Stimulated activated CD8-positive, alpha-beta memory T cell treated with anti-CD3 and anti-CD28 coated beads, Interleukin-2, amount 100 ng/mL, for 48 hours (primary cell): Measurements from ENCODE around the gene PPP2R2B.

Experiments used
- DNase-seq, 2 donors: peaks; one replicate each; pipeline ENCODE4 v3.0.0-alpha.2; 2020; ENCODE audit warnings: low read depth in 2 of 2

The PPP2R2B gene

DNA sequence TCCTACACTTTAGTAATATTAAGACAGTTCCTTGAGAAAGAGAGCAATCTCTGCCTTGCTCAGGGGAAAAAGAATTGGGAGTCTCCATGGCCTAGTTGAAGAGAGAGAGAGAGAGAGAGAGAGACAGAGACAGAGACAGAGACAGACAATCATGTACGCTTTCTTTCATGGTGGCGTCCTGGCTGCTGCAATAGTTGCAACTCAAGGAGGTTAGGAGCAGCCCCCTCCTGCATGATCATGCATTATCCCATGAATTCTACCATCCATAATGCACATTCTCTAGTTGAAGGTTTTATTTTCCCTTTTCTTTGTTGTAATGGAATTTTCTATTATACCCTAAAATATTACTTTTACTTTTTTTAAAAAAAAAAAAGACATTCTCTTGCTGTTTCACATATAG lies 50.7 kb downstream of the PPP2R2B start:
- no peak for DNase-seq

DNA sequence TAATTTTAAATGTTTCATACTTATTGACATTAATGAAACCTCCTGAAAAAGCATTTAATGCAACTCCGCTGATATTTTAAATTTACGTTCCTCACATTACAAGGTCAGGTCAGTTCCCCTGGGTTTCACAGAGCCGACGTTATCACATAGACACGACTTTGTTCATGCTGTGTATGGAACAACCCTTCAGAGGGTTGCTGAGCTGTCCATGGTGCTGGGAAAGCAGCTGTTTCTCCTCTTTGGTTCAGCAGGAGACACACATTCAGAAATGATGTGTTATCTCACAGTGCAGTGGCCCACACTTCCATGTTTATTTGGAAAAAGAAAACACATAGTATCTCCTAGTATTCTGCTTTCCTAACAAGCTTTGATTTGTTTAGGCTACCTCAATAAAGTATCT lies 53.5 kb downstream of the PPP2R2B start:
- DNase-seq: no peak

DNA sequence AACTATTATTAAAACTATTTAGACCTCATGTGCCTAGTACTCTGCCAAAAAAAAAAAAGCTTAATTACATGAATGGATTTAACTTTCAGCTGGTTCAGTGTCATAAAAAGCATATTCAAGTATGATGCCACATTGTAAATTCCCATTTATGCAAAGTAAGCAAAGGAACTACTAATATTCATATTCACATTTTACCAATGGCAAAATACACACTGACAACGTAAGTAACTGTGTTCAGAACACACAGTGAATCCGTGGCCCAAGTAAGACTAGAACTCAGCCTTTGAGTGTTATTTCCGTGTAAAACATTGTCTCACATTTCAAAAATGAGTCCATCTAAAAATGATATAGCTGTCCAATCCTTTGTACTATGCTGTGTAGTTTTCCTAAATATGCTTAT lies 56.8 kb downstream of the PPP2R2B start:
- DNase-seq: no peak

DNA sequence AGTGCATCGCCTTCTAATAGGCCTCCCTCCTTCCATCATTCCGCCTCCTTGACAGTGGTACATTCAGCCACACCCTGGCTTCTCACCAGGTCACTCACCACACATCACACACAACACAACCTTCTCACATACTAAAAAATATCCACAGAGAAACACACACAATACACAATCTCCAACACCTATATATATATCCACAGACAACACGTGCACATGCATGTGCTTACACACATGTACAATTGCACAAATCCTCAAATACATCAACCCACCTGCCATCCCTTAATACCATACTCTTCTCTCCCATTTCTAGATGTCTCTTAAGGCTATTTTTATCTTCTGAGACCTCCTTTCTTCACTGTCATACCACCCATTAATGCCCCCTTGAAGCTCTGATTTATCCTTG lies 57.6 kb downstream of the PPP2R2B start:
- DNase-seq: no peak

DNA sequence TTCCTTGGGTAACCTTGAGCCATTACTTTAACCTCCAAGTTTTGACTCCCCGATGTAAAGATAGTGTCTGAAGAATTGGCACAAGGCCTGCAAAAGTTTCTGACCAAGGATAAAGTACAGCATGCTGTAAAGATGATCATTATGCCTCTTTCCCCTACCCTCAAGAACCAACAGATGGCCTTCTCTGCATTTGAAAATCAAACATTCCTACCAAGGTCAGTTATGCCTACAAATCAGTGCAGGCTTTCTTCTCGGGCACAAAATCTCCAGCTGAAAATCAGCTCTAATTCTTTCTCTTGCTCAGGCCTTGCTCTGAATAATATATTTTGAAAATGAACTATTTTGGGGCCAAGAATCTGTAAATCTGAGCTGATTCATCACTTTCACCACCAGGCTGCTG lies 59.7 kb downstream of the PPP2R2B start:
- no peak for DNase-seq

DNA sequence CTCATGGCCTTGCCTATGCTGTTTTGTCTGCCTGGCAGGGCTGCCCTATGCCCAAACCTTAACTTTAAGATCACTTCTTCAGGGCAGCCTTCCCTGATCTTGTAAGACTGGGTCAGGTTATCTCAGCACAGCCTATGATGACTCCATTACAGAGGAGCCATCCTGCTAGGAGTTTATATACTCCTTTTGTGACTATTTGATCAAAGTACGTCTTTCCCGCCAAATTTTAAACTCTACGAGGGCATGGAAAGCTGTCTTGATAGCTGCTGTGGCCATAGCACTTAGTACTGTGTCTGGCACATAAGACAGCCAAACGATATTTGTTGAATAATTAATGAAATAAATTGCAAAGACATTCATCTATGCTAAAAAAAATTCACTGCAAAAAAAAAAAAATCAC lies 60.6 kb downstream of the PPP2R2B start:
- DNase-seq: no peak

DNA sequence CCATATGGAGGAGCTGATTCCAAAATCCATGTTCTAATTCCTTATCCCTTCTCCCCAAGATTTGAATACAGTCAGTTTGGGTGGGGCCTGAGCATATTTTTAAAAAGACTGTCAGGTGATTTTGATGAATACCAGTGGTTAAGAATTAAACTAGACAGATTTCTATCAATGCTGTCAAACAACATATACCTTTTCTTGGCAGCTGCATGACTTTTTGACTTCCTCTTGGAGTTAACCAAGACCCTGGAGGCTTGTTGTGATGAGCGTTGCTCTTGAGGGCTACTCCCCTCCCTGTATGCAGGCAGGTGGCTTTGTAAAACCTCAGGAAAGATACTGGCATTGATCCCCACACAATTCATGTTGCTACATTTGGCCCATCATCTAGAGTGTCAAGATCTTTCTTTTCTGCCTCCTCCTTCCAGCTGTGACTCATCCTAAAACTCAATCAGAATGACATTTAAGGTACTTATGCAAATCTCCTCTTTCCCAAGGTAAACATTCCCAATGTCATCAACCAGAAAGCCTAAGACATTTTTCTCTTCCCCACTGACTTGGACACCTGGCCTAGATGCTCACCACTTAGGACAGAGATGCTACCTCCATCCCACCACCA lies 61.7 kb downstream of the PPP2R2B start:
- DNase-seq: no peak

DNA sequence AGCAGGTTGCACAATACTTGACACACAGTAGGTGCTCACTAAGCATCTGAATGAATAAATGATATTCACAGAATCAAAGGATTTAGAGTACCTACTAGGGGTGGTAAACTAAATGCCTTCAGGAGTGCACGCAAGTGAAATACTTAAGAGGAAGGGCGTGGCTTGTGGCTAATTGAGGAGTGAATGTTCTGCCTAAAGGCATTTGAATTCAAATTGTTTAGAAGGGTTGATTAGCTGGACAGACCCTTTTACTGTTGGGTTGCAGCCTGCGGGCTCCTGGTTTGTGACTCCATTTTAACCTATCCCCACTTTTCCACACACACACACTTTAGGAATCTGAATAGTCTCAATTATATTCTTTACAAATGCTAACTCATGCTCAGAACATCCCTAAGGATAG lies 63.1 kb downstream of the PPP2R2B start:
- no peak for DNase-seq

DNA sequence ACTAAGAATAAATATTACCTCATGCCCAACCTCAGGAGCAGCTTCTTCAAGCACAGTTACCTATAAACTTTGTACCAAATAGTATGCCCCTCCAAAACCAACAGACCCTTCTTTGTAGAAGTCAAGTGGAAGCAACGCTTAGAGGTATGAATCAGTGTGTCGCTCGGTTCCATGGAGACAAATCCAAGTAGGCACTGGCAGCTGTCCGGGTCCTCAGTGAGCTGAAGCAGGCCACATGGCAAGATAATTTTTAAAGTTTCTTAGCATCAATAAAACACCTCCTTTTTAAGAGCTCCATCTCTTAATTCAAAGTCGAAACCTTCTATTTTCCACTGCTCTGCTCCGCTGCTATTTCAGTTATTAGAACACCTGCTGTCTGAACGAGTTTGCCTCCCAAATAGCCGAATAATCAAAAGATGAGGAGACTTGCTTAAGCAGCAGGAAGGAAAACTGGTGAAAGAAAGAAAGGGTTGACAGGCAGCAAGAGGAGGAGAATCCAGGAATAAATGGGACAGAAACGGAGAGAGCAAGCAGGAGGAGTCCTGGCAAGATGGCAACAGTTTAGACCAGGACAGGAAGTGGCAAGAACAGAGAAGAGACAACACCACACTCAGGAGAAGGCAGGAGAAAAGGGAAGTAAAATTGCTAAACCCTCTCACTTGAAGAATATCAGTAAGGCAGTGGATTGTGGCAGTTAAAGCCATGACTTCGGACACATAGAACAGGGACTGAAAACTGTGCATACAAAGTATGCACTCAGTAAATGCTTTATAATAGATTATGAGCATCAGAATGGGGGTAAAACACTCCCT lies 65.0 kb downstream of the PPP2R2B start:
- no peak for DNase-seq

DNA sequence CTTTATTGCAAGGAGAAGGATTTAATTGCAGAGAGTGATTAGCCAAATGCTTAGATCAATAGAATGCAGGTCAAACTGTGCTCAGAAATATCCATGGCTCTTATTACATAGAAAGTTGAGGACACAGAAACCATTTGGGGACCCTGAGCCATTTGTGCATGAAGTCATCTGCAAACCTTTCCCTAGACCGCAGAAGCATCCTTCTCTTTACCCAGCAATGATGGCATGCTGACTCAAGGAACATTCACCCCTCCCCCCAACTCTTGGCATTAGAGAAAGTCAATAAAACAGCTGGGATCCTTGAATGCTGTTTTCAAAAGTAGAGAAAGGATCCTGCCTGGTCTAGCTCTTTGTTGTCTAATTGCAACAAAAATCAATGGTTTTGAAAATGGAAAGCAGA lies 73.5 kb downstream of the PPP2R2B start:
- DNase-seq: no peak

DNA sequence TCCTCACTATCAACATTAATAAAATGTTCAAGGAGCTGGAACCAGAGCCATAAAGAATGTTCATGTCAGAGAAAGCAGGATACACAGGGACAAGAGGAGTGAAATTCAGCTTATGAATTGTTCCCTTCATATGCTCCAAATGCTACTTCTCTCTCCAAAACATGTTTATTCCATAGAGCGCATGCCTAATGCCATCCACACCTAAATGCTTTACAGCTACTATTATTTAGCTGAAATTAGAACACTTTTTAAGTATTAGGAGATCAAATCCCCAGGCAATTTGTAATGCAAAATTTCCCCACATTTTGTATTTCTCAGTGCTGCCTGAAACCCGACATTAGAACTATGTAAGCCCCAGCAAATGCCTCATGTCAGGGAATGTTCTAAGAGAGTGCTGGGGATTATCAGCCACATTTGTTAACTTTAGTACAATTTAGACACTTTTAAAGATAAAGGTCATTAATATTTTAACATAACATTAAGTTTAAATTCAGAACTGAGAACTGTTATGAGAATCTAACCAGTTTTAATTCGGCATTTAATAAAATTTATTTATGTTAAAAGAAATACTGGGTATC lies 75.5 kb downstream of the PPP2R2B start:
- no peak for DNase-seq

DNA sequence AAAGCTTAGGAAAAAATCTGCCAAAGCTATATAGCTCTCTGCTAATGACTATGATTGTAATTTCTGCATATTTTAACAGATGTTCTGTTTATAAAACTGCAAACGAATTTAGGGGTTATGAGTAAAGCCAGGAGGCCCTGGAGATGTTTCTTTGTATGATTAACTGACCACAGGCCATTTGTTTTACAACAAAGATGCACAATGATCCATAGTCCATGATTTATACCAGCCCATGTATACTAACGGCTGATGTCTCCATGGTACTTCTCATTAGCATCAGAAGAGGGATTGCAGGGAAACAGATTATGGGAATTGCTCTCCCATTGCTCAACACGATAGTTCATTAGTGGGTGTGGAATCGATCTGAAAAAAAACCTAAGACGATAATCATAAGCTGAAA lies 78.9 kb downstream of the PPP2R2B start:
- DNase-seq: no peak

DNA sequence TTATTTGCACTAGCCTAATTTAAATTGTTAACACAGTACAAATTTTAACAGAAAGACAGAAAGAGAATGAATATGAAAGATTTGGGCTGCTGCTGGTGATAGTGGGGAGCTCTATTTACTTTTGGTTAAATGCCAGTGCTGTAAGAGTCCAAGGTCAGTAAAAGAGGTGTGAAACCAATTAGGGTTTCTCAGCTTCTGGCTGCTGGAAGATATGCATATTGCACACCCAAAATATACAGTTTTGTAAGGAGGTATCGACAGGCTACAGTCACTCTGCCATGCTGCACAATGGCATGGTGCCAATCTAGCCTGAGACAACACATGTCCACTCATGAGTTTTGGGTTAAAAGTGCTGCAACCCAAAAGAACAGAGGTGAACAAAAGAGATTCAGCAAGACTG lies 79.3 kb downstream of the PPP2R2B start:
- no peak for DNase-seq

DNA sequence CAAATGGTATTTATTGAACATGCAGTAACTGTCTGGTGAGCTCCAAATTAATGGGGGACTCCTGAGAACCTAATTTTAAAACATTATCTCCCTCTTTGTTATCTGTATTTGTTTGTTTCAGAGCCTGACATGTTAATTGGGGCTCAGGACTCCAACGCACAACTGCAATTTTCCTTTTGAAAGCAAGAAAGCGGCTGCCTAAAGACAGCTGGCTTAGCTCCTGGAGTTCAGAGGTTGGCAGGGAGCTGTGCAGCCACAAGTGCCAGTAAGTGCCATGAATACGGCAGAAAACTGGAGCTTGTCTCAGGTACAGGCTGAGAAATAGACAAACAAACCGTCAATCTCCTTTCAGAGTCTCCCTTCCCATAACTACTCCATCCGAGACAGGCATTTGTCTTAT lies 80.9 kb downstream of the PPP2R2B start:
- no peak for DNase-seq

DNA sequence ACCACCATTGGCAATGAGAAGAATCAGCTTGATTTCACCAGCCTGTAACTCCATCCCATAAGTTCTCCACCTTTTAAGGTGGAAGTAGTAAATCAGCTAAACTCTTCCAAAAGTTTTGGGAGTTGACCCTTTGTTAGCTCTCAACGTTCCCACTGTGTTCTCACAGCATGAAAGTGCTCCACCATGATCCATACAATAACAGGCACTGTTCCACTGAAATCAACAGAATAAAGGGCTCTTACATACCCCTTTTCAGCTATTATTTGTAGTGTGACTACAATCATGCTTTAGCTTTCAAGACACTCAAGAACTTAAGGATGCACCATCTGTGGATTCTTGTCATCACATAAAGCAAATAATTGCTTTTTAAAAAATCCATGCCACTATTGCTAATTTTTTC lies 81.6 kb downstream of the PPP2R2B start:
- DNase-seq: no peak

DNA sequence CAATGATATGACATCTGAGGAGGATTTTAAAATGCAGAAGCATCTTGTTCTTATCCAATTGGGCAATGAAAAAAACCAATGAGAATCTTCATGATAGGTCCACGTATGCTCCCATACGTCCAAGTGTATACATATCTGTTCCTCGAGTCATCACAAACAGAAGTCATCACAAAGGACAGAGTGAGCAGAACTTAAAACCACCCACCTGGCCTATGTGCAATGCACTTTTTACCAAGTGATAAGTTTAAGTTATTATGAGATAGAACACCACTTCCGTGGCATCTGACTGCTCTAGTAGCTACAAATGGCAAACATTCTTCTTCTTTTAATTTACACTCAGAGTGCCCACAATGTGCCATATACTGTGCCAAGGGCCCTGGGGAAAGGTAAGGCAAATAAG lies 82.4 kb downstream of the PPP2R2B start:
- no peak for DNase-seq

DNA sequence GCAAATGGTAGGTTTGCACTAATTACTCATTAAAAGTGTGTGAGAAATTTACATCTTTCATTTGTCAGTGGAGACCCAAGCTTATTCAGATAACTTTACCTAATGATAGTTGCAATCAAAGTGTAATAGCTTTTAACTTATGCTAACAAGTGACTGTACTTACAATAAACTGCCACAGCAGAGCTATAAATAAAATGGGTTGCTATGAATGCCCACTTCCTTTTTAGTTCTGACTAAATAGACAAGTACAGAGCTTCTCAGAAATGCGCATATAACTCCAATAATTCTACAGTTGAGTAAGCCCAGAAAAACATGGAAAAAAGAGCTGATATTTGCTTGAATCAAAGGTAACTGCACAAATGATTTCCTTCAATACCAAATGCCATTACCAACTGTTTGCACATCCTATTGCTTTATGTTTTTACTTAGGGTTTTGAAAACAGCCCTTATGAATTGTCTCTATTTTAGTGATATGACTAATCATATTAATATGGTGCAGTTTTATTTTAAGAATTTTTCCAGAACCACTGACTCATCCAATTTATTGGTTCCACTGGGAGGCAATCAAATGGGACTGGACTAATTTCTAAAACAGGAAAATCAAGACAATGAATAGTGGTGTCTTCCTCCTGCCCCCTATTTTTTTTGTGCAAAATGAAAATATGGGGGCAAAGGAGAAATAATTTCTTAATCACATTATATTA lies 84.1 kb downstream of the PPP2R2B start:
- no peak for DNase-seq

DNA sequence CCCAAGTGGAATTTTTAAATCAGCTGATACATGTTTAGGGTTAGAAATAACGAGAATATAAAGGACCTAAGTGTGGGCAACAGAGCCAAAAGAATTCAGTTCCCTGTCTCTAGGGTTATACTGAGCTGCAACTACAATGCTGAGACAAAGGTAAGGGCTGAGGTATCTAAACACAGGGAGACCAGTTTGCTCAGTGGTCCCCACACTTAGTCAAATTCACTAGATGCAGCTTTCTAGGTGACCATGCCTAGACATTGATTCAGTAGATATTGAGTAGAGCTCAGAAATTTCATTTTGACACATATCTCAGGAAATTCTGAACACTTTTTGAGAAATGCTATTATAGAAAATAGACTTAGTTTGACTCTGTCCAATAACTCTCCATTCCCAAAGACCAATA lies 84.8 kb downstream of the PPP2R2B start:
- DNase-seq: no peak

DNA sequence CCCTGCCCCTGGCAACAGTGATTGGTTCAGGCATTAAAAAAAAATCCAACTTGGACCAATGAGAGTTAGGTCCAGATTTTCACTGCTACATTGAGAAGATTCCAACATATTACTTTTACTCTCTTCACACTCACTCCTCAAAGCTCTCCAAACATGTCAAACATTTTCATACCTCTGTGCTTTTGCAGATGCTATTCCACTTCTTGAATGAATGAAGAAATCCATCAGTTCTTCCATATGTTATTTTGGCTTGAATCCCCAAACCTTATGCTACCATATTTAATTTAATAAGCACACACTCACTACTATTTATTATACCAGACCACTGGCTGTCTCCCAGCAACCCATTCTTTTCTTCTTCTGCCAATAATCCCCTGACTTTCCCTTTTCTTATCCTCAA lies 87.1 kb downstream of the PPP2R2B start:
- DNase-seq: no peak

DNA sequence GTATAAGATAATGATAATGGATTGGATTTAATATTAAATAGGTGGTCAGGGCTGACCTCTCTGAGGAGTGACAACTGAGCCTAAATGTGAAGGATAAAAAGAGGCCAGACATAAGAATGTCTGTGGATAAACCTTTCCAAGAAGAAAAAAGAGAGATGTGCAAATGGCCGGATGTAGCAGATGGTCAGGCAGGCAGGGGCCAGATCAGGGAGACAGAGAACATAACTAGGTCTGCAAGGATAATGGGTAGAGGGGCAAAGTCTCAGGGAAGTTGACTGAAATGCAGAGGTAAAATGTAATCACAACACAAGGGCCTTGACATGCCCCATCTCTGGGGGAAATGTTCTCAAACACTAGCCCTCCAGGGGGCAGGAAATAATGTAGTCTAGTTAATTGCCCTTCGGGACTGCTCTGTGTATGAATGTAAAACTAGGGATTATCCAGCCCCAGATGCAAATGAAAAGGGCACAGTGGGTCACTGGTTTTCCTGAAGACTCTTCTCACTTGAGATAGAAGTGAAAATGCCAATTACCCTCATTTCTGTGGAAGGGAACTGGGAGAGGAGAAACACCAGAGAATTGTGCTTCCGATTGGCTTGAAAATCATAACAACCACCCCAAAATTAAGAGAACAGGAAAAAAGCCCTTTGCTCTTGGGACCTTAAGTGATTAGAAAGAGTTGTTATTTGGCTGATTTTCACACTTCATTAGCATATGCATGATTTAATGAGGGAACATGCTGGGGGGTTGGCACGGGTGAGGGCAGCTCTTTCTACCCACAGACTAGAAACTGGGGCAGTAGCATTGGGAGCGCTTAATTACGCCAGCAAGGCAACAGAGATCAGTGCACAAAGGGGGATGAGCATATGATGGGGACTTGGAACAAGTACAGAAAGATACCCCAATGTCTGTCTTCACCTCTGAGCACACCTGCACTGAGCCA lies 88.6 kb downstream of the PPP2R2B start:
- DNase-seq: no peak

DNA sequence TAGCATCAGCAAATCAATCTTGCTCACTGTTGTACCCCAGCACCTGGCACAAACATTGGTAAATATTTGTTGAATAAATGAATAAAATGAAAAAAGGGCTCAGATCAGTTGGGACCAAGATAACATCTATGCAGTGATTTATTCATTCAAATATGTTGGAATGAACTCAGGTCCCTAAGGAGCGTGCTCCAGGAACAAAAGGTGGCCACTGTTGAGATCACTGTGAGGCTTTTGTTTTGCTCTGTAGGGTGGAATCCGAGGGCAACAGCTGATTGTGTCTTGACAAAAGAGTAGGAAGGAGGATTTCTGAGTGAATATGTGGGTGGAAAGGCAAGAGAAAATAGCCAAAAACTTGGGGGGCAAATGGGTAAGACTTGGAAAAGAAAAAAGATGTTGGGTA lies 89.7 kb downstream of the PPP2R2B start:
- DNase-seq: no peak

DNA sequence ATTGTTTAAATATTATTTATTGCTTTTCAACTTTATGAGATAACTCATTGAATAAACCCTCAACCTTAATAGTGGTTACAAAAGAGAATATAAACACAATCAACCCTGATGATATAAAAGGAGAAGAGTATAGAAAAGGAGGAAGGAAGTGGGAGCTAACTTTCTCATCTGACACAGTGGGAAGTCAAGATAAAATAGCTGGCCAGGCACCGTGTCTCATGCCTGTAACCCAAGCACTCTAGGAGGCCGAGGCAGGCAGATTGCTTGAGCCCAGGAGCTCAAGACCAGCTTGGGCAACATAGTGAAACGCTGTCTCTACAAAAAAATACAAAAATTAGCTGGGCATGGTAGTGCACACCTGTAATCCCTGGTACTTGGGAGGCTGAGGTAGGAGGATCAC lies 93.5 kb downstream of the PPP2R2B start:
- DNase-seq: no peak
